HG03066 (cell line): ENCODE results near the gene KDM5C.
A peak's percentile ranks its signal among the peaks of the same experiment; 100 is the strongest.
"Not testable (repeated sequence)": the region's sequence is repeated elsewhere in the genome, so short reads cannot be mapped to it uniquely, and the experiment has no call there.

Source experiments
- ATAC-seq: cut with Tn5 transposase; IDR thresholded peaks from one replicate; pipeline ENCODE4 v1.9.1; 2021; ENCODE audit warnings: low read depth; ENCODE audit not compliant: unreplicated experiment

Gene KDM5C

DNA sequence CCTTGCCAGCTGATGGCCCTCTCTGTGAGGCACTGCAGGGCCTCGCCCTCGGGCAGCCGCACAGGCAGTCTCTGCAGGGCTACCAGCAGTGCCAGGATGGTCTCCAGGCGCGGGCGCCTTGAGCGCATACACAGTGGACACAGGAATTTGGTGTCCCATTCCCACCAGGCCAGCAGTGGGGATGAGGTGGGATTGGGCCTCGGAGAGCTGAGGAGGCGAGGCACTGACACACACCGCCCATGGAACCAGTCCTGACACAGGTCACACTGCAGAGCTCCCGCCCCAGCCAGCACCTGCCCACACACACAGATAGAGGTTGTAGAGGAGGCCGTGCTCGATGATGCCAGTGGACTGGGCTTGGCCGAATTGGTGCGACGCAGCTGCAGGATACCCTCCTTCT is 30.7 kb downstream of the KDM5C start:
- ATAC-seq: no peak

DNA sequence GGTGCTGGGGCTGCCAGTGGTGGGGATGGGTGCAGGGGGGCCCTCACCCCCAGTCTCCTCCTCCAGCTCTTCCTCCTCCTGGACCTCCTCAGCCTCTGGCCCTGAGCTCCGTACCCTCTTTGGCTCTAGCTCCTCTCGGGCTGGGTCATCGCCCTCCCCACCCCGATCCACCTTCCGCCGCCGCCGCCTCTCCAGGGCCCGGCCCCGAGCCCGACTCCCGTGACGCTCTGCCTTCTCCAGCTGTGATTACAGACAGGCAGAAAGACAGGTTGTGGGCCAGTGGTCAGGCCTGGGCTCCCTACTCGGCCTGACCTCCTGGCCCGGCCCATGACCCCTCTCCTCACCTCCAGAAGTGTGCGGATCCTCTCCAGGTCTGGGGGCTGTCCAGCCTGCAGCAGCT is 31.9 kb downstream of the KDM5C start:
- ATAC-seq: no peak

DNA sequence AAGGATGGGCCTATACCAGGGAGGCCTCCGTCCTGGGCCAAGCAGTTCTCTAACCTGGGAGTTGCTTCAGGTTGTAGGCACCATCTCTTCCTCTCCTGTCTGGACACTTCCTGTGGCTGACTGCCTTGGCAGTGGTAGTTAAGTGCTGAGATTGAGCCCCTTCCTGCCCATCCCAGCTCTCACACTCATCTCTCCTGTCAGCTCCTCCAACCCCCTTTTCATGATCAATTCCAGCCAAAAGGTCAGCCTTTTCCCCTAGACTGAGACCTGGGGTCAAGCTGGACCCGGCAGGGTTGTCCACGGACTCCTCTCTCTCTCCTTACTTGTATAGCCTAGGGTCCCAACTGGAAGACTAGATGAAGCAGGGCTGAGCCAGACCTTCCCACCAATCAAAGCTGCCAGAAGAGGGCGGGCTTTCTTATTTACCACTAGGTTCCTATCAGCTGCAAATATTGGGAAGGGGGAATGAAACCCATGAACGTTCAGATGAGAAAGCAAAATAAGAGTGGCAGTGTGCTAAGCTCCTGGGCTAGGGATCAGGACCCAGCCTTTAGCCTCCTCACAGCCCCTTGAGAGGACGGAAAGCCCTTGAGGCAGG is 34.5 kb downstream of the KDM5C start:
- no peak for ATAC-seq

DNA sequence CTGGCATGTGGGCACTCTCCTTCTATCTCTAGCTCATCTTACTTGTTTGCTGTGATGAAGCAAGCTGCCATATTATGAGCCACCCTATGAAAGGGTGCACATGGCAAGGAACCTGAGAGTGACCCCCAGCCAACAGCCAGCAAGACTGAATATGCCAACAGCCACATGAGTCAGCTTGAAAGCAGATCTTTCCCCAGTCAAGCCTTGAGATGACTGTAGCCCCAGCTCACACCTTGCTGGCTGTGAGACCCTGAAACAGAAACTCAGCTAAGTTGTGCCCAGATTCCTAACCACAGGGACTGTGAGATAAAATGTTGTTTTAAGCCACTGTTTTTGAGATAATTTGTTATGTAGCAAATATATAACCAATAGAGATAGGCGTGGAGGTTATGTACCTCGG is 36.2 kb downstream of the KDM5C start:
- peak; percentile 75 for ATAC-seq

DNA sequence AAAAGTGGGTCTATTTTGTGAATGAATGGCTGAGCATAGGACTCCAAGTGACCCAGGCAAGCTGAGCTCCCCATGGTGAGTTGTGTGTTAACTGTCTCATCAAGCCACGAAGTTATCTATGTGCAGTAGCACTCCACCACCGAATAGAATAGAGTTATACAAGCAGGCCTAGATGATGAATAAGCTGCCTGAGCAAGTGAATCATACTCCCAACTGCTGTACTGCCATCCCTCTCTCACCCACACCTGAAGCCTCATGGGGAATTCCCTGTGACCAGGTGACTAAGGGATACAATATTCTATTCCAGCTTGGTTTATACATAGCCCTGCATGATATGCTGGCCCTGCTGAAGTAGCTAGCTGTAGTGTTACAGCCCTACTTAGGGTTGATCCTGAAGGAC is 38.7 kb downstream of the KDM5C start:
- no peak for ATAC-seq

DNA sequence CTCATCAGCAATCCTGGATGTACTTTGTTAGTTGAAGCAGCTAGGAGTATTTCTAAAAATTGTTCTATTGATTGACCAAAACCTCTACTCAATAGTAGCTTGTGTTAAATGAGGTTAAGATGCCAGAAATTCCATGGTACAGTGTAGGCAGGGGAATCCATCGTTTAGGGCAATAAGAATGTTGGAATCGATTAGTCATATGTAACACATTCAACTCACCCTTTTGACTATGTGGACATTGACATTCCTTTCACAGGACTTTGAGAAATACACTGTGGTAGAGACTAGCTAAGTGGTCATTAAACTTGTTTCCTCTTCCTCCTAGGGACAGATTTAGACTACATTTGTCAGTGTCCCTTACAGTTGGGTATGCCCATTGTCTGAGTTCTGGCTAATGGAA is 40.2 kb downstream of the KDM5C start:
- ATAC-seq: no peak

DNA sequence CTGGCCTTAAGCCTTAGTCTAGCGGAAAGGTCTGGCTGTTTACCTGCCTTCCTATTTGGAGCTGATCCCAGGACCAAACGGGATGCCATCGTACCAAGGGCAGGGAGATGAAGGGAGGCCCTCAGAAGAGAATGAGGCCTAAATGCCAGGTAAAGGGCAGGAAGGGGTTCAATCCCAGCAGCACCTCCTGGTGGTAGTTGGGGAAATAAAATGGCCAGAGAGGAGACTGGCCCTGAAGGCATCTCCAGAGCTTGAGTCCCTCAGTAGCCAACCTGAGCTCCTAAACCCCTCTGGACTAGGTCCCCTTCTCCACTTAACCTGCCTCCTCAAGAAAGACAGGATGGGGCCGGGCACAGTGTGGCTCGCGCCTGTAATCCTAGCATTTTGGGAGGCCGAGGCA is 53.7 kb downstream of the KDM5C start:
- ATAC-seq: no peak

DNA sequence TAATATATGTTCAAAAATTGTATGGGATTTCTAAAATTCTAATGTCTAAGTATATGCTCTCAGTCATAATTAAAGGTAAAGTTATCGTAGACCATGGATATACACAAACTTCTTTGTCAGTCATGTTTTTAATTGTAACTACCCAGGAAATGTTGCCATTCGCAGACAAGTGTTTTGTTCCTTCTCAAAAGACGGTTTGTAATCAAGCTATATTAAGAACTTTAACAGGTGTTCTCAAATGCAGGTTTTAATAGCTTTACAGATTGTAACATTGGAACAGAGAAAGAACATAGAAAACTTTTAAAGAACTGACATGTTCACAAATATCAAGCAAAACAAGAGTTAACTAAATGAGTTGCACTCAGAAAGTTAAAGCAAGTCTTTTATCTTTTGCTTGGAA is 58.9 kb downstream of the KDM5C start:
- no peak for ATAC-seq

DNA sequence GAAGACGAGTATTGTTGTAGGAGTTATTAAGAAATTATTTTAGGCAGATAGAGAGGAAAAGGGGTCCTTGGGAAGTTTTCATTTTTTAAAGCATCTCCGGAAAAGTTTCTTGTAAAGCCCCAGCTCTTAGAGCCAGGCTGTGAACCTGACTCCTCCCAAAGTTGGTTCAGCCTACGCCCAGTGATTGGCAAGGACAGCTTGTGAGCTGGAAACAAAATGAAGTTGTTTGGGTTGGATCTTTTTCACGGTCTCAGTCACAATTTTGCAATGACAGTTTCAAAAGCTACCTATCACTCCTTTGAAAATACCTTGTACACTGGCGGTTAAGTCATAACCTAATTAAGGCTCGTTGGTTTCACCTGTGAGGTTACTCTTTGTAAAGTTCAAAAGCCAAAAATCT is 60.4 kb downstream of the KDM5C start:
- not testable (repeated sequence) for ATAC-seq

DNA sequence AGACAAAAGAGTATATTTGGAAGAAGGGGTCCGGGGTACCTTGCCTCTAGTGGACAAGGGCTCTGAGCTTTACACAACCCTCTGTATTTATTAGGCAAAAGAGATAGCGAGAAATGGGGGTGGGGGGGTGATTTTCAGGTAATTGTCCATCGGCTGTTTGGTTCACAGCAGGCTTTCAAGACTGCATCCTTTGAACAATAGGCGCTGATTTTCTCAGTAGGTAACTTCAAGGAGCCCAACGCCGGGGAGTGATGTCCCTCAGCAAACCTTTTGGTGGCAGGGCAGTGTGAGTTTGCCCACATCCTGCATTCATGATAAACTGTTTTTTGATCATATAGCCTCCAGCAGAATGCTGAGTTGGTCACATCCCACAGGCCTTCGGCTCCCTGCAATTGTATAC is 61.6 kb downstream of the KDM5C start:
- no peak for ATAC-seq

DNA sequence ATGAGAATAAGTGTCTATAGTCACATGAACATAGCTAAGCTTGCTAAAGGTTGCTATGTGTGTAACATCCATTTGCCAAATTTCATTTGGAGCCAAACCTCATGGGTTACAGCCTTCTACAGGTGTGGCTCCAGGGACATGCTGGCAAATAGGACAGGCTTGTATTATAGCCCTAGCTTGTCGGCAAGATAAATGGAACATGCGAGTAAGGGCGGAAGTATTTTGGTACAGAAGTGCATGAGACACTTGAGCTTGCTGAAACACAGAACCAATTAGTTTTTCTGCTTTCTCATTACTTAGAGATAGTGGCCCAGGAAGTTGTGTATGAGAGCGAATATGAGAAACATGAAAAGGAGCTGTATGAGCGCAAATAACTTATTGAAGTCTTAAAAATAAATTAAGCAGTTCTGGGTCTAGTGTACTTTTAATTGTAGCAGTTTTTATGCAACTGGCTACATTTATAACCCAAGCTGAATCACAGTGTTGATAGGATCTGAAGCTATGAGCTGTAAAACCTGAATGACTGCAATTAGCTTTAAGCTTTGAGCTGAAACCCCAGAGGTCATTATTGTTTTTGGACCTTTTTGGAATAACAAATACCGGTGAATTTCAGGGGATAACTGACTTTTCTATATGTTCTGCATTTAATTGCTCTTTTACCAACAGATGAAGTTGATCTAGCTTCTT is 64.6 kb downstream of the KDM5C start:
- no peak for ATAC-seq

DNA sequence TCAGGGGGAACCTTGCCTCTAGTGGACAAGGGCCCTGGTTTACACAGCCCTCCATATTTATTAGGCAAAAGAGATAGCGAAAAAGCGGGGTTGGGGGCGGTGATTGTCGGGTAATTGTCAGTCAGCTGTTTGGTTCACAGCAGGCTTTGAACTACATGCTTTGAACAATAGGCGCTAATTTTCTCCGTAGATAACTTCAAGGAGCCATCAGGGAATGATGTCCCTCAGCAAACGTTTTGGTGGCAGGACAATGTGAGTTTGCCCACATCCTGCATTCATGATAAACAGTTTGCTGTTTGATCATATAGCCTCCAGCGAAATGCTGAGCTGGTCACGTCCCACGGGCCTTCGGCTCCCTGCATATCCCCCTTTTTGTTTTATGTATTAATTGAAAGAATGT is 65.8 kb downstream of the KDM5C start:
- no peak for ATAC-seq

DNA sequence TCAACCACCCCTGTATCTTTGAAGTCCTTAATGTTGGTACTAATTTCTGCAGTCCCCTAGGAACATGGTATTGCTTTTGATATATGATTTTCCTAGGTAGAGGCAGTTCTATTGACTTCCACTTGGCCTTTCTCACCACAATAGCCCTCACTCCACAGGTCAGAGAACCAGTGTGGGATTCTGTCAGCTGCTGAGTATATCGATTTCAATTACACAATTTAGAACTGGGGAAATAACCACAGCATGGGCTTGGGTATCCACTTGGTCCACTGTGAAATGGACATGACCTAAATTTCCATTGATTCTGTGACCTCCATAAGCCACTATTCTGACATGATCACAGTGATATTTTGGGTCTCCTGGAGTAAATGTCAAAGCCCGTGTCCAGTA is 68.8 kb downstream of the KDM5C start:
- no peak for ATAC-seq

DNA sequence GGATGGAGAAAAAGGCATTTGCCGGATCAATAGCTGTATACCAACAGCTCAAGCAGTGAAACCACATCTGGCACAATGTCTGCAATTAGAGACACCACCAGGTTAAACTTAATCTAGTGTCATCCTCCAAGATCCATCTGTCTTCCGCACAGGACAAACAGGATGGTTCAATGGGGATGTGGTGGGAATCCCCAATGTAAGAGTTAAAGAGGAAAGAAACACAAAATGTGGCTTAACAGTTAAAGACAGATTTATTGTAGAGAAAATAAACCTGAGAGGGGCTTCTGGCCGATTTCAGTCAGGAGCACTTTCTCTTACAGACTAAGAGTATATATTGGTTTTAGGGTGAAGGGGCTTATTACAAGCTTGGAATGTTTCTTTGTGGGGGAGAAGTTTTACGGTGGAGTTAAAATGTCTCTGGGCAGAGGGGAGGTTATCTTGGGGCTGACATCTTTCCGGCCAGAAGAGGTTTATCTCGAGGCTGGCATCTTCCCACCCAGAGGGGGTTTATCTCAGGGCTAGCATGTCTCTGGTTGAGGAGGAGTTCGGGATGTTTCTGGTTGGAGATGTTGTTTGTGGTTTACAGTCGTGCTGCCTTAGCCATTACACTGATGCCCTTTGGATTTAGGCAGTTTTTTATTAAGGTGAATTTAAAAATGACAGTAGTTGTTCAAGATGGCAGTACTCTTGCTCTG is 69.3 kb downstream of the KDM5C start:
- ATAC-seq: no peak

DNA sequence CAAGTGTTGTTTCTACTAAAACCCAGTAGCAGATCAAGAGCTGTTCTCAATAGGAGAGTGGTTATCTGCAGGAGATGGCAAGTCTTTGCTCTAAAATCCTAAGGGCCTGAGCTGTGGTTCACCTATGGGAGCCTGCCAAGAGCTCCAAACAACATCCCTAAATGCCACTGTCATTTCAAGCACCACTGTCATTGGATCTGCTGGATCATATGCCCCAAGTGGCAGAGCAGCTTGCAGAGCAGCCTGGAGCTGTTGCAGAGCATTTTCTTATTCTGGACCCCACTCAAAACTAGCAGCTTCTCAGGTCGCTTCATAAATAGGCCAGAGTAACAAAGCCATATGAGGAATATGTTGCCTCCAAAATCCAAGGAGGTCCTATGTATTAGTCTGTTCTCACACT is 71.4 kb downstream of the KDM5C start:
- no peak for ATAC-seq
